GM12872 (cell line): ENCODE data around the gene SYK.

Source experiments
- TF ChIP-seq, protein P1 (sequence below): IDR thresholded peaks from 3 replicates; pipeline ENCODE4 v1.5.1; 2011; ENCODE audit warnings: low read depth, mild to moderate bottlenecking, low read length, moderate library complexity; ENCODE audit not compliant: insufficient read depth

SYK gene

DNA sequence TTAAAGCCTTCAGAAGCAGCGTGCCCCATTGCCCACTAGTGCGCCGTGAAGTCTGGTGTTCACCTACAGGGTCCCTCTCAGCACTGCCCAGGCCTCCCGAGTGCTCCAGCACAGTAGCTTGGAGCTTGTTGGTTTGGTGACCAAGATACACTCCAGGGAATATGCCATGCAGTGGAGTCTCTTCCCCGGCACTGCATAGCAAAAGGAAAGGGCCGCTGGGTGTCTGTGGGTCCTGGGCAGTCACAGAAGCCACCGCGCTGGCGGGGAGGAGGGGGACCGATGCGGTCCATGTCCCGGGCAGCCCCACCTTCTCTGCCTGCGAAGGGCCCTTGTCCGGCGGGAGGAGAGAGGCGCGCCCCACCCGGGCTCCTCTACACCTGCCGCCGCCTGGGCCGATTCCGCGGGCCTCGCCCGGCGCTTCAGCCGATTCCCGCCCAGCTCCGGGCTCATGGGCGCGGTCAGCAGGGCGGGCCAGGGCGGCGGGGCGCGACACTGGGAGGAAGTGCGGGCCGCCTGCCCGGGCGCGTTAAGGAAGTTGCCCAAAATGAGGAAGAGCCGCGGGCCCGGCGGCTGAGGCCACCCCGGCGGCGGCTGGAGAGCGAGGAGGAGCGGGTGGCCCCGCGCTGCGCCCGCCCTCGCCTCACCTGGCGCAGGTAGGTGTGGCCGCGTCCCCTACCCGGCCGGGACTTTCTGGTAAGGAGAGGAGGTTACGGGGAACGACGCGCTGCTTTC, at the start of gene SYK:
Gene SYK, plus strand, starts transcription at position 579 of the 732 bp plus-strand sequence. CDS start 42,080 bp downstream, outside the sequence.
- TF ChIP-seq, protein P1, sequence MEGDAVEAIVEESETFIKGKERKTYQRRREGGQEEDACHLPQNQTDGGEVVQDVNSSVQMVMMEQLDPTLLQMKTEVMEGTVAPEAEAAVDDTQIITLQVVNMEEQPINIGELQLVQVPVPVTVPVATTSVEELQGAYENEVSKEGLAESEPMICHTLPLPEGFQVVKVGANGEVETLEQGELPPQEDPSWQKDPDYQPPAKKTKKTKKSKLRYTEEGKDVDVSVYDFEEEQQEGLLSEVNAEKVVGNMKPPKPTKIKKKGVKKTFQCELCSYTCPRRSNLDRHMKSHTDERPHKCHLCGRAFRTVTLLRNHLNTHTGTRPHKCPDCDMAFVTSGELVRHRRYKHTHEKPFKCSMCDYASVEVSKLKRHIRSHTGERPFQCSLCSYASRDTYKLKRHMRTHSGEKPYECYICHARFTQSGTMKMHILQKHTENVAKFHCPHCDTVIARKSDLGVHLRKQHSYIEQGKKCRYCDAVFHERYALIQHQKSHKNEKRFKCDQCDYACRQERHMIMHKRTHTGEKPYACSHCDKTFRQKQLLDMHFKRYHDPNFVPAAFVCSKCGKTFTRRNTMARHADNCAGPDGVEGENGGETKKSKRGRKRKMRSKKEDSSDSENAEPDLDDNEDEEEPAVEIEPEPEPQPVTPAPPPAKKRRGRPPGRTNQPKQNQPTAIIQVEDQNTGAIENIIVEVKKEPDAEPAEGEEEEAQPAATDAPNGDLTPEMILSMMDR, result no peak

DNA sequence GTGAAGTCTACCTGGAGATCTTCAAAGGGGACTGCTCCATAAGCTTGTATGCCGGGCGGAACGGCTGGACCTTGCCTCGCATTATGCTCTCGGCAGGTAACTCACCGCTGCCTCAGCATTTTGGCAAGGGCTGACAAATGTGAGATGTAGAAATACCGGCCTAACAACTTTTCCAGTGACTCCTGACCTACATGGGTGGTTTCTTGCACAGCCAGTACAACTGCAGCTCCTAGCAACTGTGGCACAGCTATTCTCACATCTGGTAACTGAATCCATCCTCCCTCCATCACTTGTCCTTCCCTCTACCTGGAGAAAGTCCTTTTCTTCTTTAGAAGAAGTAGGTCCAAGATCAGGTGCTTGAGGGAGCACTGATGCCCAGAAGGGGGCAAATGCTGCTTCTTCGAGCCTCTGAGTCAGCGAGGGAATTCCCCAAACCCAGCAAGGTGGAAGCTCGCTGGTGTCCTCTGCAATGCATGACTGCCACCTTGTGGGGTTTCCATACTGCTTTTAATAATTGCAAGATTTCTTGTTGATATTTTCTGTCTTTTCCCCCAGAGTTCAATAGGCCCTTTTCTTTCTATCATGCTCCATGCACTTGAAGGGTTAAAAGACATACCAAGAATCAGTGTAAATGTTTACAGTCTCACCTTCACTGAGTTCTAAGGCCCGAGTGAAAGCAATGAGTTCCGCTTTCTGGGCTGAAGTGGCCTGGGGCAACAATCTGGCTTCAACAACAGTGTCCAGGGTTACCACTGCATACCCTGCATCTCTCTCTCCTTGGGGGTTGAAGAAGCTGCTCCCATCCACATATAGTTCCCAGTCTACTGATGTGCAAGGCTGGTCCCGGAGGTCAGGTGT, 45.9 kb upstream of the SYK start:
- TF ChIP-seq, protein P1, result peak; percentile 57; the same call in 2 of the 3 replicates

DNA sequence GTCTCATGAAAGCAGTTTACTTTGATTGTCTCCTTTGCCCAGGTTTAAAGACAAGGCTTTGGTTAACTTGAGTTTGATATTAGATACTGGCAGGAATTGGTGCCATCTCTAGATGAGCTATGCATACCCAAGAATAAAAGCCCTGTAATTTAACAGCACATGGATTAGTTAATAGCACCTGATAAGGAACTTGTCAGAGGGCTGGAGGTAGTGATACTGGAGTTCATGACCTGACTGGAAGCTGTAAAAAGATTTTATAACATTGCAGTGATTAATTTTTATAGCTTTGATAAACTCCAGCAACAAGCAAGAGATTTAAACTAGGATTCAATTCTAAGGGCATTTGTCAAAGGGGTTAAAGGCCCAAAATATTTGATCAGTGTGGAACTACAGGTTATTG, 34.9 kb upstream of the SYK start:
- TF ChIP-seq, protein P1, result no peak

DNA sequence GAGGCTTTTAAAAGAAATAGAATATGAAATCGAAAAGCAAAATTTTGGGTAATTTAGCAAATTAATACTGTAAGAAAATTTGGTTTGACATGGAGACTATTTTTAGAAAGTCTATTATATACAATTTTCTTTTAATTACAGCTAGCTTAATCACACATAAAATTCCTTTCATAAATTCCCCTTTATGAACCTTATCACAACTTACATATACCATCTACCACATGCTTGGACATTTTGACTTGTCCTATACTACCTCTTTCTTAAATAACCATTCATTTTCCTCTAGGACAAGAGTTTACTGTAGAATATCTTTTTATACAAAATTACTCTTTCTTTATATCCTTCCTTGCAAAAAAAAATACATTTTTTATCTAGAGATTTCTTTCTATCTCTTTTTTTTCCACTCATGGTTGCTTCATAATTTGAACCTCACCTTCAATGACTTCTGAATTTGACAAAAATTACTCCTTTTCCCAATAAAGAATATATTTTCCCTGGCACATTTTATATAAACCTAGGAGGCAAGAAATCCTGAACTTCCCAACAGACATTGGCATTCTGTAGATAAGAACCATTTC, 34.0 kb upstream of the SYK start:
- TF ChIP-seq, protein P1, result no peak

DNA sequence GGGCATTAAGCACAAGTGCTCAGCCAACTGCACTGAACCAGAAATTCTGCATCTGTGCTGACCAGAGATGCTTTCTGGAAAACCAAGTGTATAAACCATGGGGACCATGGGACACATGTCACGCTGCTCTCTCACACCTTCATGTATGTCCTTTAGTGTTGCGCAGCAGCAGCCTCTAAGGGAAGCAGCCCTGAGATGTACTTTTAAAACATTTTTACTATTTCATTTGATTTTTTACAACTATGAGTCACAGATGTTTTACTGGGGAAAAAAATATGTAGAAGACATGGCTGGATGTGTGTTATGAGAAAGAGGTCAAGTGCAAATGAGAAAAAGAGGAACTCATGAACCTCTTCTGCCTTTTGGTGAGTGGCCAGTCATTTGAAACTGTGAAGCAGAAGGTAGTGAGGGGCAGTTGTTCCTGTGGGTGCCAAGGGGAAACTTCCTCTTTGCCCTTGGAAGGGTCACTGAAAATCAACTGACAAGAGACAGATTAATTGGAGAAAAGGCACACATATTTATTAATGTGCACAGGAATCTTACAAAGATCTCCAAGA, 31.4 kb upstream of the SYK start:
- TF ChIP-seq, protein P1, result no peak

DNA sequence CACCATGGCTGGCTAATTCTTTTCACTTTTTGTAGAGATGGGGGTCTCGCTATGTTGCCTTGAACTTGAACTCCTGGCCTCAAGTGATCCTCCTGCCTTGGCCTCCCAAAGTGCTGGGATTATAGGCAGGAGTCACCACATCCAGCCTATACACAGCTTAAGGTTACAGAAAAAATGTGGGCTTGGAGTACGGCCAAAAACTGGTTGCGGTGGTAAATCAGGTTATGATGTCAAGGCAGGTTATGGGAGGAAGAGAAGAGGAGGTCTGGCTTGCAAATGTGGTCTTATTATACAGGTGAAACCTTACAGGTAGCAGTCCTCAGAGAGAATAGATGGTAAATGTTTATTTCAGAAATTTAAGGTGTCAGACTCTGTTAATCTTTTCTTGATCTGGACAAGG, 30.7 kb upstream of the SYK start:
- TF ChIP-seq, protein P1, result no peak

DNA sequence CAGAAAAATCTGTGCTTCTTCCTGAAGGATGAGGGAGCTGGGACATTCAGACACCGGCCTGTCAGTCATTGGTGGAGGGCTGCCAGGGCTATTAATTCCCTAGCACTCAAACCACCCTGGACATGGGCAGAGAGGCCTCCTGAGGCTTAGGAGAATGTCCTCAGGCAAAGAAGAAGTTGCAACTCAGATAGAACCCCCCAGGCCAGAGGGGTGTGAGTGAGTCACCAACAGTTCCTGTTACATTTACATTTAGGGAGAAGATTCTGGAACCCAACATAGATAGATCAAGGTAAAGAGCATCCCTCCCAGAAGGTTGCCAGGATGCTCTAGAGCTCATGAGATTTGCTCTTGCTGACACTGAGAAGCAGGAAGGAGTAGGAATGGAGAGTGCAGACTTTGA, 29.2 kb upstream of the SYK start:
- TF ChIP-seq, protein P1, result no peak
